Measurements from ENCODE around the gene C11orf71.

The C11orf71 gene

DNA sequence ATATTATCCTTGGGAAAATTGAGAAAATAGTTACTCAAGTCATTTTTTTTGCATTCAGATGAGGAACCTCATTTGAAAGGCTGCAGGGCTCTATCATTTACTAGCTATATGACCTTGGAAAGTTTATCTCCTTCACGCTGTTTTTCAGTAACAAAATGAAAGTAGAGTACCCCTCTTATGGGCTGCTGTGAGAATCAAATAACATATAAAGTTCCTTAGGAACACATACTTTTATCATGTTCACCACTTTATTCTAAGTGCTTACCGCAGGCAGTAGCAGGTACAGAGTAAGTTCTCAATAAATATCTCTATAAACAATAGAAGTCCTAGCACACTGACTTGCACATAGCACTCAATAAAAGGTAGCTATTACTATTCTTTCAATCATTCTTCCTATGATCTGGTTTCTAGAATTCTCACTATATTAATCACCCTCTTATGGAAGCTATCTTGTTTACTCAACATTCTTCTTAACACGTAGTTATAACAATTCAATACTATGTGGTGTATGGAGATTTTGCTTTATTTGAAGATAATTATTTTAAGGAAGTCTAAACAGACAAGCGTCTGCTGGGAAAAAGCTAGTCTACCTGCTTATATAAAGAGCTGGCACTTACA is 1.9 kb downstream of the C11orf71 start:
- no peak for DNase-seq

DNA sequence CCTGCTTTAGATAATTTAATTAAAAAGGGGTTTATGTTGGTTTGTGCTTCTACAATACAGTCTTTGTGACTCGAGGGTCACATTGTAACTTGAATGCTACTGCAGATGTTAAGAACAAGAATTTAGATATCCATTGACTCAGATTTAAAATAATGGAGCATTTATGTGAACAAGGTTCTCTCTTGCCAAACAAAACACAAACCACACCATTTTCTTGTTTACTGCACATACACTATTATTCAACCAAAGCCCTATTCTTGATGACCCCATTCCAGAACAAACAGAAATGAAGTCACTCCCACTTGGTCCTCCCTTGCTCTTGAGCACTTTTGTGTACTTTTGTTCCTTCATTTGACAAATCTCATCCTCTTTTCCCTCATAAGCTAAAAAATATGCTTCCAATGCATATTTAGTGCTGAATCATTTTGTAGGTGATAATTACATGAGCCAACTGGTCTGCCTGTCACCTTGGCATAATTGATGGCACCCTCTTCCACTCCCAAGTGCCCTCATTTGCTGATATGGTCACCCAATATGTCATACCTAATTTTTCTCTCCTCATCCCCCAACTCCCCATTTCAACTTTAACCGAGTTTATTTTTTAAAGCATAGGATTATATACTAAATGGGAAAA is 2.8 kb downstream of the C11orf71 start:
- DNase-seq, result no peak

DNA sequence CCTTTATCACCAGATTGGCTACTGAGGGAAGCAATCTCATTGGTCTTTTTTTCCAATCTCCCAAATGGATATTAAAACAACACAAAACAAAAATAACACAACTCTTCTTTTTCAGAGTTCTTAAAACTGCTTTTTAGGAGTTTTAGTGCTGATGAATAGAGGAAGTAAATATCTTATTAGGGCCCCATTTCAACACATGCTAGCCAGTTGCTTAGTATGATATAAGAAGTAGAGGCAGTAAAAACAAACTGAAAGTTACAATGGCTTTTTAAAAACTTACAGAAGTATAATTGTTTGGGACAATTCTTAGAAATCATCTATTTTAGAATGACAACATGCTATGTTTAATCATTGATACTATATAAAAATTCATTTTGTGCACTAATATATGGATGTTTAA is 3.4 kb downstream of the C11orf71 start:
- peak in 1 of 2 experiments; percentile 32 for DNase-seq

DNA sequence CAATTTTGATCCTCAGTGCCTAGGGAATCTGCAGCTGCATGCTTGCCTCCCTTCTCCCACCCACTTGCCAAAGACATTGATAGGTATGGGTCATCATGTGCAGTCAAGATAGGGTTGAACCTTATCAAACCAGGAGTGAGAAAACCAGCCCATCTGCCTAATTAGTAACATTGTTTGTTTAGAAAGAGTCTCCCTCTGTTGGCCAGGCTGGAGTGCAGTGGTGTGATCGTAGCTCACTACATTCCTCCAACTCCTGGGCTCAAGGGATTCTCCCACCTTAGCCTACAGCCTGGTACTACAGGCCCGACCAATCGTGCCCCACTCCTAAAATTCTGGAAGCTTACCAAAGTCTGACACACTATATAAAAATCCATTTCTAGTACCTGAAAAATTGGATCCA is 4.6 kb downstream of the C11orf71 start:
- DNase-seq, result no peak

DNA sequence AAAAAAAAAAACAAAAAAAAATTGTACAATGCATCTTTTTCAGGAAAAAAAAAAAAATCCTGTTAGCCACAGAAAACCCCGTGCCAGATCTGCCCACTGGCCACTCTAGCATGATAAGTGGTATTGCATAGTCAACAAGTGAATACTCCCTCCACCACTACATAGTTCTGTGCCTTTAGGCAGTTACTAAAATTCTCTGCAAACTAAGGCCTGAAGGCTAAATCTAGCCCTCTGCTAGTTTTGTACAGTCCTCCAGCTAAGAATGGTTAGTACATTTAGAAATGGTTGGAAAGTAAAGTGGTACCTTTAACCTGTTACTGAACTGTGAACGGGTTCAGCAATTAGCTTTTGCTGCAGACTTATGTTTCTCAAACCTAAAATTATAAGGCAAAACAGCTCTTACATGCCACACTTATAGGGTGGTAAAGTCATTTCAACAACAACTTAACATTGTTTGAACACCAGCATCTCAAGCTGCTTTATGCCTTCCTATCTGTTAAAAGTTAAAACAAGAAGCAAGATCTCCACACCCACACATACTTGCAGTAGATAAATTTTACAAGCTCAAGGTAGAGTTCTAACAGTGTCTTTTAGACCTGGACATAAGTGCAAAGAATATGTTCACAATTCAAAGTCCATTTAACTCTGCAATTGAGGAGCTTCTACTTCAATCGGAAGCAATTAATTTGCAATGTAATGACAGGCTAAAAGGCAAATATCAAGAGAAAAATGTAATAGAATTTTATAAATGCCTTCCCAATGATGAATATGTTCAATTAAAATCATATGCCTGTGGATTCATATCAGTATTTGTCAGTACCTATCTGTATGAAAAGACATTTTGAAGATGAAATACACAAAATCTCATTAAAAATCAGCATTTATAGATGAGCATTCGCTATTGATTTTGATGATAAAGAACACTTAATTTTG is 7.3 kb downstream of the C11orf71 start:
- DNase-seq, result no peak

DNA sequence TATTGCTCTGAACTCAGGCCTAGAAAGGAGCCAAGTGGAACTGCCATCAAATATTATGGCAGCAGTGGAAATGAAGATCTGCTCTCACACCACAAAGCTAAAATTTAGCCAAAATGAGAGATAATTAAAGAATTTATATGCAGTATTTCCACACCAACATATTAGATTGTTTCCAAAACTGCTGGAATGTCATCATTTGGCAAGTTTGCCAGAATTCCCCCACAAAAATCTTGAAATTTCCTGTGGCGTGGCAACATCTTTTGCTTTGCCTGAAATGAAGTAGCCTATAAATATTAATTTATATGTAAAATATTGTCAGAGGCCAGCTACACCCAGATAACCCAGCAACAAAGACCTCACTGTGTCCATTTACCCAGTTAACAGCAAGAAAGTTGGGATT is 13.8 kb downstream of the C11orf71 start:
- DNase-seq, result no peak

DNA sequence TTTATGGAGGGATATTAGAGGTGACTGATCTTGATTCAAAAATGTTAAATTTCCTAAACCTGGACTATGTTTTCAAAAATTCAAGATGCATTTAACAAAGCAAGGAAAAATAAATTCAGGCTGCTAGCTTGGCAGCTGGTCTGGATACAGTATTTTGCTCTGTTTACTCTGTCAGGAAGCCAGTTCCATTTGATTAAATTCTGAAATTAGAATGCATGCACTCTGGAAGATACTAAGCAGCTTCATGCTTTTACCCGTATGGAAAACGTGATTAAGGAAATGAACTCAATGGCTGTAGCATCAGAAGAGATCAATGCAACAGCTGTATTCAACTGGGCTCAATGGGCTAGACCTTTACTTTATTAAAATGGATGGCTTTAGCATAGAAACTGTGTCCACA is 14.2 kb downstream of the C11orf71 start:
- no peak for DNase-seq

DNA sequence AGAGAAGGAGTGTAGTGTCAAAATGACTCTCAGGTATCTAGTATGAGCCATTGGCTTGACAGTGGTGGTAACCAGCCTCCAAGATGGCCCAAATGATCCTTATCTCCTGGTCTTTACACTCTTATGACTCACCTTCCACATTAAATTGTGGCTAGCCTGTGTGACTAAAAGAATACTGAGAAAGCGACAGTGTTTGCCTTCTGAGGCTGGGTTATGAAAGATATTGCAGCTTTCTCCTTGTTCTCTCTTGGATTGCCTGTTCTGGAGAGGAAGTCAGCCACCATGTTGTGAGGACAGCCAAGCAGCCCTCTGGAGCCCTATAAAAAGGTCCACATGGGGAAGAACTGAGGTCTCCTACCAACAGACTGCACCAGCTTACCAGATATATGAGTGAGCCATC is 15.8 kb downstream of the C11orf71 start:
- no peak for DNase-seq

DNA sequence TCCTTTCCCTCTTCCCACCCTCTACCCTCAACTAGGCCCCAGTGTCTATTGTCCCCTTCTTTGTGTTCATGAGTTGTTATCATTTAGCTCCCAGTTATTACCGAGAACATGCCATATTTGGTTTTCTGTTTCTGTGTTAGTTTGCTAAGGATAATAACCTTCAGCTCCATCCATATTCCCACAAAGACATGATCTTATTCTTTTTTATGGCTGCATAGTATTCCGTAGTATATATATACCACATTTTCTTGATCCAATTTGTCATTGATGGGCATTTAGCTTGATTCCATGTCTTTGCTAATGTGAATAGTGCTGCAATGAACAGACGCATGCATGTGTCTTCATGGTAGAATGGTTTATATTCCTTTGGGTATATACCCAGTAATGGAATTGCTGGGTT is 17.8 kb downstream of the C11orf71 start:
- DNase-seq, result no peak

DNA sequence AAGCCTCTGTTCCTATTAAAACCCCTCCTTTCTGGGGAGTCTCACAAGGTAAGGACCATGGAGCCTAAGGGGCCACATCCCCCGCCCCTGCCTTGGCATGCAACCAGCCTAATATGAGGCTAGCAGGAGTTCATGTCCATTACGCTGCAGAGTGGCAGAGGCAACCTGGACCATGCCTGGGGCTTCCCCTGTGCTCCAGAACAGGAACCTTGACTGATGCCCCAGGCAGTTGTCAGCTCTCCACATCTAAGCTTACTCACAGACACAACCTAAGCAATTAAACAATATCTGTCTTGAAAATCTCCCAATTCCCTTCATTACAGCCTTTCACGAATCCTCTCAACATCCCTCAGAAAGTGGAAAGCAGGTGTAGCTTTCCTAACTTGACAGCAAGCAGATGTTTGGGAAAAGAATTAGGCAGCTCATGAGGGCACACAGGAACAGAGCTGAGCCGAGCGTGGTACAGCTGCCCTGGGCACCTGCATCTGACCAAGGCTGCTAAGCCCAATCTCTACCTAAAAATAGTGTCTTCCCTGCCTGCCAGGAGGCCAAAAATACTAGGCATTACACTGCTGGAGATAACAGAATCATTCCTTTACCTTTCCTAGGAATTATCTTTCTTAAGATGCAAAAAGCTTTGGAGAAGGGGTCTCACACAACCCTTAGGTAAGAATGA is 20.8 kb downstream of the C11orf71 start:
- DNase-seq, result no peak

DNA sequence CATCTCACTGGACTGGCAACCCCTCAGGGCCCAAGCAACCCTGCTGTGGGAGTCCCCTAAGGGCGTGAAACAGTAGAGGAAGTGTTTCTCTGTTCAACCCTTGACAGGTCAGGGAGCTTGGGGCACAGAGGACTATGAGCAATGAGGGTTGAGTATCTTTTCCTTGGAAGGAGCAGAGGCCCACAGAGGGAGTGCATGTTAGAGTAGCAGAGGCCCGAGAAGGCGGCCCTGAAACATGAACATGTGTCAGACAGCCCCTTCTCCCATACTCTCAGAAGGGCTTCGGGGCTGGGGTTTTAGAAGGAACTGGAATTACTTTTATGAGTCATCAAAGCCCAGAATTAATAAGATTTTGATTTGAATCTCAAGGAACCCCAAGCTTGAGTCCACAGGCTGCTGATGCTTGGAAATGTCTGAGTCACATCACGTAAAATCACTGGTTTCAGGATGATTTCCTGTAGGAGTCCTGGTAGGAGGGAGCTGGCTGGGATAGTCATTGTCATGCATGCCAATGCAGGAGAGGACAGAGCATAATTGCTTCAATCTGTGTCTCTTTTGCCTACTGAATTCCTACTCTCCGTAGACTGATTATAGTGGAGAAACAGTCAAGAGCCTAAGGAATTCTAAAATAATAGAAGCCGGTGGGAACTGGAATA is 22.6 kb downstream of the C11orf71 start:
- DNase-seq, result no peak

DNA sequence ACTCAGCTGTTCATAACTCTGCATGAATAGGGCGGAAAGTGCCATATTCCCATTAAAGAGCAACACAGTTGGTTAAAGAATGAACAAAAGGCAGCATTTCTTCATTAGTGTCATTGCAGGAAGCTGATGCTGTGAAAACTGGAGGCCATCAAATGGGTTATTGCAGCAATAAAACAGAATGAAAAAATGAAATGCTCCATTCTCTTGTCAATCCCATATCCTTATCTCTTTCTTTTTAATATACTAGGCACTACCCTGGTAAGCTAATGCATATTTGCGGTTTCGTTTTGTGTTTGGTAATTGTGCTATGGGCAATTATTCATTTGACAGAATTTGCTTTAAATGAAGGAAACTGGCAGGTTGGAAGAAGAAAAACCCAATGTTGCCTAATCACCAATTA is 25.3 kb downstream of the C11orf71 start:
- no peak for DNase-seq

DNA sequence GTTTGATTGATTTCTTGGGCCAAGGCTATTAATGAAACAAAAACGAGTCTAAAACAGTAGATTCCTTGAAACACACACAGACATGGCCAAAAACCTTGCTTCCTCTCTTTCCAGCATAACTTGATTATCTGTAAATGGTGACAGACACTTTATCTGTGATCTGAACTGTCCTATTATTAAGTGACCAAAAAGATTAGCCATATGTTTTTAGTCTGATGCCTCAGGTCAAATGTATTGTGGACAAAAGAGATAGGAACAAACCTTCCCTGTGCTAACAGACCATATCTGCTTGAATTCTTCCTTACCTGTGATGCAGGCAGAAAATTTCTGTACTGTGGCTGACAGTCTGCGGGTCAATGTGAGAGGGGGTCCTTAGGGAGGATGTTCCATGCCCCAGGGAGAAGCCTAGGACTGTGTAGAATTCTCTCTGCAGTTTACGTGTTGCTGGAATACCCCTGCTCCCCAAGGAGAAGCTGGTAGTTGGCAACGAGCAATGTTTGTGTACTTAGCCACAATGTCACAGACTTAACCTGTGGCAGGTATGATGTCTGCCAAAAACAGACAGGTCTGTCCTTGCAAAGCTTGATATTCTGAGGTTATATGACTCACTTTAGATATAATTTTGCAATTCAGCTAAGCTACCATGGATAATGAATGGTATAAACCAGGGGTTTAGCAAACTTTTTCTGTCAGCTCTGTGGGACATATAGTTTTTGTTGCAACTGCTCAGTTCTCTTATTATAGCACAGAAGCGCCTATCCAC is 31.2 kb downstream of the C11orf71 start:
- no peak for DNase-seq

DNA sequence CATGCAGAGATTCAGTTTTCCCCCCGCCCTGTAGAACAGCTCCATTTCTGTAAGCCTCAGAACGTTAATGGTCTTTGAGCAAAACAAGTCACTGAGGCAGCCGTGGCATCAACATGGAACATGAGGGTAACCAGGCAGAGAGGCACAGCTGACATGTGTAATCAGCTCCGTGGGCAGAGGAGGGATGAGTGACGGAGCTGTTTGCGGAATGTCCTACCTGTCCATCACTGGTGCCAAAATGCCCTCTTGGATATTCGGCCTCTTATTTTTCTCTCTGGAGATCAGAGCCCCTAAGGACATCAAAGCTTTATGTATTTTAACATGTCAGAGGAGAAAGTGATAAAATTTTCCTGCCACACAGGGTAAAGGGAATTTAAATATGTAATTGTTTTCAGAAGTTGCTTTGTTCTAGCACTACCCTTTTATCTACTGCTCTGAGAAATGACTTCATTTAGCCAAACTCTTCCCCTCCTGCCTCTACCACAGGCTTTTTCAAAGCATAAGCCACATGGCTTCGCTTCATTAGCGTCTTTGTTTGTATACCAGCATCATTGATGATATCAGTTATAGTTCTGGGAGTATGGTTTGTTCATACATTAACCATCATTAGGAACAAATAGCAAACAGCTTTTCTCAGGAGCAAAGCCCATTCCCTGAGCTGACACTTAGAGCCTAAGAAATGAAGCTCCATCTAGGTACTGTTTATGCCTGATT is 32.9 kb downstream of the C11orf71 start:
- DNase-seq, result no peak

DNA sequence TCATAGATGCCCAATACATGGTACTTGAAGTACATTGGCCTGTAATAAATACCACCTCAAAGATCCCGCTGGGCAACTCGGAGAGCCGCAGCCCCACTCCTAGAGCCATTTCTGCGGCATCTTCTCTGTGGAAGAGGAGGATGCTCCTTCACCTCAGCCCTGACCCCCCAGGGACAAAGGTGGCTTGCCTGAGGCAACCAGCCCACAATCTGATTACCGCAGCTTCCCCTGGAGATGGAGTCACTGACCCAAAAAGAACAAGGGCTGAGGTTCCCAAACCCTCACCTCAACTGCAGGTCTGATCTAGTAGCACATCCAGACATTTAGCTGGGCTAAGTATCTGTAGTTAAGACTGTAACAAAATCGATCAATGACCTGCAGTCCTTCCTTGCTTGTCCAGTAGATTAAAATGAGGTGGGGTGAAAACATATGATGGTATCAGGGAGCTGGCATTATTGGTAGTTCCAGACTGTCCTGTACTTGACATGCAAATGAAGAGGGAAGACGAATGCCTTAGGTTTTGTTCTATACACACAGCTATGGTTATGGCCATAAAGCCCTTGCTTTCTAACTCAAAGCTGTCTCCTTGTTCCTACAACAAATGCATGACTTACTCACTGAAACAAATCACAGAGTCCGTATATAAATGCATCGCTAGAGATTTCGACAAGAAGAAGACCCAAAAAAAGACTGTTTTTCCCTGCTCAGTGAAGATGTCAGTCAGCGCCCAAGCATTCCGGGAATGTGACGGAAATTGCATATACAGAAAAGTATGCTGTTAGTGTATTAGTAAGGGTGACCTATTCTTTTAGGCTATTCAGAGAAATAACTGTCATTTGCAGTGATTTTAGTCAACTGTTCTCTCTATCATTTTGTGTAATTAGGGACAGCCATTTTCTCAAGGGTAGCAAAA is 33.7 kb downstream of the C11orf71 start:
- no peak for DNase-seq

DNA sequence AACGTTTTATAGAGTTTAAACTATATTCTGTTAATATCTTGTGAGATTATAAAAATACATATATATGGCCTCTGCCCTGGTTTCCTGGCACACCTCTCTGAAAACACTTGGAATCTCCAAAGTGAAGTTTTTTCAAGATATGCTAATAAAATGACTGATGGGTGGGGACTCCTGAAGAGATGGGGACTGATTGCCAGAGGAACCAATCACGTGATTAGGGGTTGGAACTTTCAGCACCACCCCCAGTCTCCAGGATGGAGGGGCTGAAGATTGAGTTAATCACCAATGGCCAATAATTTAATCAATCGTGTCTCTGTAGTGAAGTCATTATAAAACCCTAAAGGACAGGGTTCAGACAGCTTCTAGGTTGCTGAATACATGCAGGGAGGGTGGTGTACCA is 37.4 kb downstream of the C11orf71 start:
- no peak for DNase-seq

DNA sequence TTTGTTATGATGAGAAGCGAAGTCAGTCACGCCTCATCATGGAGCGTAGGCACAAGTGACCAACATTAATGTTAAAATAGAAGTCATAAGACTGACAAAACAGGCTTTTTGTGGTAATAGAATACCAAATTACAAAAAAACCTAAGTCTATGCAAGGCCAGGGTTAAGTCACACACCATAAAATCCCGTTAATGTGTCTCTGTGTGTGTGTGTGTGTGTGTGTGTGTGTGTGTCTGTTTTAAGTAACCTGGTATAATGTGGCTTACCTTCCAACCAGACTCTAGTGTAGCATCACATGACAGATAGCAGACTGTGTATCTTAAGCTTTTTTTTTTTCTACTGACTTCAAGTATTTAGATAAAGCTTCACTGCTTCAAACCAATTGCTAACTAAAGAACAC is 38.0 kb downstream of the C11orf71 start:
- no peak for DNase-seq

DNA sequence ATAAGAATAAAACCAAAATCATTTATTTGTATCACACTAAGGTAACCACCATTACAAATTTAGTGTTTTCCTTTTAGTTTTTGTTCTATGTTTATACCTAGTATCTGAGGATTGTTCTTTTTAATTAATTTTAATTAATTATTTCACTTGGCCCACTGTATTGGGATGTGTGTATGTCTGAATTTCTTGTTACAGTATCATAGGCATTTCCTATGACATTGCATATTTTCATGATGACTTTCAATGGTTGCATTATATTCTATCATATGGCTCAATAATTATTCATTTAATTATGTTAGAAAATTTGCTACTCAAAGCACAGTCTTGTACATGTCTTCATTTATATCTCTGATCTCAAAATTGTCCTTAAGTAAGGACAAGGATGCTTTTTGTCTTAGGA is 41.0 kb downstream of the C11orf71 start:
- no peak for DNase-seq

DNA sequence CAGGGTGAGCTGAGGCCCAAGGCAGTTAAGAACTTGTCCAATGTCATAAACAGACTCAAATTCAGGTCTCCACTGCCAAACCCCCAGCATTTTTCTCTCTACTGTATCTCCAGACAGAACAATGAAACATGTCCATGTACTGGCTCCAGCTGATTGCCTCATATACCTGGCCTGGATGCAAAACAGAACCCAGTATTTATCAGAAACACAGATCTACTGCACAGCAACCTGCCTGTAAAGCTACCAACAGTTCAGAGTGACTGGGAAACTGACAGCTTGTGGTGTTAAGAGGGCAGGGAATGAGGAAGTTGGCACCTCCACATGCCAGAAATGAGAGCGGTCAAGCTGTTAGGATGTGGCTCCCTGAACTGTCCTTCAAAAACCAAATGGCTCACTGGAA is 41.6 kb downstream of the C11orf71 start:
- no peak for DNase-seq

DNA sequence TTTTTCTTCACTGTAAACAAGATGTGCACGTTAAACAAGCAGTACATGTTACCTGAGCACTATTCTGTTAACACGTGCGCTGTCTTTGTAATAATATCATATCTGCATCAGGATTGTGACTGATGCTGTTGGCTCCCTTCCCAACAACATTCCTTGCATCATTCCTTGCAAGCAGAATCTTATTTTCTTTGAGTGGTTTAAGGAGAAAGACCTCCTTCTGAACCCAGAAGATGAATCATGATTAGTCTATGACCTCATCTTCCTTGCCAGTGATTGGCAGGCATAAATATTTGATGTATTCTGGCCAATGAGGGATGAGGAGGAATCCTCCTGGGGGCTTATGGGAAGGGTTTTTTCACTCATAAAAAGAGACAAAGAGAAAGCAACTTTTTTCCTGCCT is 46.2 kb downstream of the C11orf71 start:
- no peak for DNase-seq

Data from Kasumi-1 (cell line).